ENCODE data around the gene IVD.

Gene IVD

DNA sequence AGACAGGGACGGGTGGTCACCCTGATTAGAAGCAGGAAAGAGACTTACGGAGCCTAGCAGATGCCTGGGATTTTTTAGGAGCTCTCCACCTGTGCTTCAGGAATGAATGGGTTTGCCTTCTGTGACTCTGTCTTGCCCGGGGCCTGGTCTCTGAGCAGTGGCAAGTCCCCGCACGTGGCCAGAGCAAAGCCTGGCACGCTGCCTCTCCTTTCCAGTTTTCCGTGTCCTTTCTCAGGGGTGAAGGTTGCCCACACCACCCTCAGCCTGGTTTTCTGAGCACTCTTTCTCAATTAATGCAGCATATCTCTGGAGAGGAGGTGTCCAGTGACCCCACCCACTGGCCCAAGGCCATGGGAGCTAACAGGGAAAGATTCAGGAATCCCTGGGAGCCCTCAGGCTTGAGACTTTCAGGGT is 50.7 kb downstream of the IVD start:
- no peak for DNase-seq

DNA sequence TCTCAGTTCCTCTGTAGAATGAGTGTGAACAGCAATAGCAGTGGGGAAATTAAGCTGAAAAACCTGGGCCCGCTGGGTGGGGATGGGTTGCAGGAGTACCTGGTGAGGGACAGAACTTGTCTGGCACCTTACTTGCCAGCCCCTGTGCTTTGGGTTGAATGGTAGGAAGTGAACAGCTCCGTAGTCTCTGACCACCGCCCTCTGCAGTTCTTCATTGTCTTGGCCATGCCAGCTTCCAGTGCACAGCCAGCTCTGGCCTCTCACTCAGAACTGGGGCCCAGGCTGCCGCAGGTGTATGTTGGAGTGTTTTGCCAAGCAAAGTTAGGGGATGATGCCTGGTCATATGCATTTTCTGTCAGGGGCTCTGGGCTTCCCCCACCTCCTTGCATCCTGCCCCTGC is 51.1 kb downstream of the IVD start:
- DNase-seq = no peak

DNA sequence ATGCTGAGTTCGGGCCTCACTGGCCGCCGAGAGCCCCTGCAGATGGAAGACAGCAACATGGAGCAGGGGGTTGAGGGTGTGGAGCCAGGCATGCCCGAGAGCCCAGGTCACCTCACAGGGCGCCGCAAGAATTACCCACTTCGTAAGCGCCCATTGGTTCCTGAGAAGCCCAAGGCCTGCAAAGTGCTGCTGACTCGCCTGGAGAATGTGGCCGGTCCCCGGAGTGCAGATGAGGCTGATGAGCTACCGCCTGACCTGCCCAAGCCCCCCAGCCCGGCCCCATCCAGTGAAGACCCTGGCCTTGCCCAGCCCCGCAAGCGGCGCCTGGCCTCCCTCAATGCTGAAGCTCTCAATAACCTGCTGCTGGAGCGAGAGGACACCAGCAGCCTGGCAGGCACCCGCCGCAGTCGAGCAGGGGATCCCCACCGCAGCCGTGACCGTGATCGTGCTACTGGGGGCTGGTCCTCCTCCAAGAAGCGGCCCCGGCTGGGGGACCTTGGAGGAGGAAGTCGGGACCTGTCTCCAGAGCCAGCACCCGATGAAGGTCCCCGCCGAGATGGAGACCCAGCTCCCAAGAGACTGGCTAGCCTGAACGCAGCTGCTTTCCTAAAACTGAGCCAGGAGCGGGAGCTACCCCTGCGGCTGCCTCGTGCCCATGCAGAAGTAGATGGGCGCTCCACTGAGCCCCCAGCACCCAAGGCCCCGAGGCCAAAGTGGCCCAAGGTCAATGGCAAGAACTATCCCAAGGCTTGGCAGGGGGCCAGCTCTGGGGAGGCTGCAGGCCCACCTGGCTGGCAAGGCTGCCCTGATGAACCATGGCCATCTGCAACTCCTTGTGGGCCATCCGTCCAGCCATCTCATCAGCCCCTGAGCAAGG is 53.1 kb downstream of the IVD start:
- no peak for DNase-seq

DNA sequence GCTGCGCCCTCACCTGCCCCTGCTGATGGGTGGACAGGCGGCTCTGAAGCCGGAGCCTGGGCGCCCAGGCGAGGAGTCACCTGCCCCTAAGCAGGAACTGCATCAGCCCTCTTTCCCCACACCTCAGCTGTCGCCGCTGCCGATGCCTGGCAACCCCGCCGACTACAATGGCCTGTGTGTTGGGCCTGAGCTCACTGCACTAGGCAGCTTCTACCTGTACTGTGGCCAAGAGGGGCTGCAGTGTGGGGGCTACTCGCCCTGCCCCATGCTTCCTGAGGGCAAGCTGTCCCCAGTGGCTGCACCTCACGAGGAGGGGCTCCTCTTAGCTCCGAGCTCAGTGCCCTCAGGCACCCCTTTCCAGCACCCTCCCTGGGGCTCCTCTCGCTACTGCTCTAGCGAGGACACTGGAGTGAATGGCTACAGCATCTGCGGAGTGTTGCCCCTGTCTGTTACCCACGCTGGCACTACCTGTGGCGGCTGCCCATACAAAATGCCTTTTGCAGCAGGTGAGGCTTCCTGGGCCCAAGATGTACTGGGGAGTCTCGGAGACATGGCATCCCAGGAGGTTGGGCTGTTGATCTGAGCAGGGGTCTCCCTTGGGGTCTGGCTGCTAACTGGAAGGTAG is 53.9 kb downstream of the IVD start:
- DNase-seq = no peak

DNA sequence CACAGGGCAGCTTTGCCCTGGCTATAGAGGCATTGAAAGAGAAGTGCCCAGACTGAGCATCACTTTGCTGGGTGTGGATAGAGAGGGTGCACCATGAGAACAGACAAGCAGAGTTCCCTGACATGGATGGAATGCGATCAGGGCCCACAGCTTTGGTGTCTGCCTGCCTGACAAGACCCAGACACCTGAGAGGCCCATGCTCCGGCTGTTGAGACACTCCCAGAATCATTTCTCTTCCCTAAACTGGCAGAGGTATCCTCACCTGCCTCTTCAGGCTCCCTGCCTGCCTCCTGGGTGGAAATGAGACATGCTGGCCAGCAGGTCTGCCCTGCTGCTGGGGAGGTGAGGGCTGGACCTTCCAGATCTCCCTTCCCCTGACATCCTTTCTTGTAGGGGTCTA is 54.8 kb downstream of the IVD start:
- DNase-seq = no peak

DNA sequence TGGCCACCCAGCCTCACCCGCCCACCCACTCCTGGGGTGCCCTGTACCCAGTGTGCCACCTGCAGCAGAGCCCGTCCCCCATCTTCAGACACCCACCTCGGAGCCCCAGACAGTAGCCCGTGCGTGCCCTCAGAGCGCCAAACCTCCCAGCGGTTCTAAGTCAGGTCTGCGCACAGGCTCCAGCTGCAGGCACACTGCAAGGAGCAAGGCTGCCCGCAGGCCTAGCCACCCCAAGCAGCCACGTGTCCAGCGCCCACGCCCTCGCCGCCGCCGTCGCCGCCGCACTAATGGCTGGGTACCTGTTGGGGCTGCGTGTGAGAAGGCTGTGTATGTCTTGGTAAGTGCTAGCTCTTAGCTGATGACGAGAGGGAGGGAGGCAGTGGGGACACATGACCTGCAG is 56.4 kb downstream of the IVD start:
- no peak for DNase-seq

DNA sequence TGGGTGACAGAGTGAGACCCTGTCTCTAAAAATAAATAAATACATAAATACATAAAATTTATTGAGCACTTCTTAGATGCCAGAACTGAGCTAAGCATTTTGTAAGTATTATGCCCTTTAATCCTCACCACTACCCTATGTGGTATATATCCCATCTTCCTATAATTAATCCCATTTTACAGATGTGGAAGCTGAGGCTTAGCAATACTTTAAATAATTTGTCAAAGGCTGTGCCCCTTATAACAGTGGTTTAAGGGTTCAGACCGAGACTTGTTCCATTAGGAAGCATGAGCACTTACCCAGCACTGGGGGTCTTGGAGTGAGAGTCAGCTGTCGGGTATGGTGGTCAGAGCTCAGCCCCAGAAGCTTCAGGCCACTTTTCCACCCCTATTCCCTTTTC is 57.7 kb downstream of the IVD start:
- DNase-seq = no peak

DNA sequence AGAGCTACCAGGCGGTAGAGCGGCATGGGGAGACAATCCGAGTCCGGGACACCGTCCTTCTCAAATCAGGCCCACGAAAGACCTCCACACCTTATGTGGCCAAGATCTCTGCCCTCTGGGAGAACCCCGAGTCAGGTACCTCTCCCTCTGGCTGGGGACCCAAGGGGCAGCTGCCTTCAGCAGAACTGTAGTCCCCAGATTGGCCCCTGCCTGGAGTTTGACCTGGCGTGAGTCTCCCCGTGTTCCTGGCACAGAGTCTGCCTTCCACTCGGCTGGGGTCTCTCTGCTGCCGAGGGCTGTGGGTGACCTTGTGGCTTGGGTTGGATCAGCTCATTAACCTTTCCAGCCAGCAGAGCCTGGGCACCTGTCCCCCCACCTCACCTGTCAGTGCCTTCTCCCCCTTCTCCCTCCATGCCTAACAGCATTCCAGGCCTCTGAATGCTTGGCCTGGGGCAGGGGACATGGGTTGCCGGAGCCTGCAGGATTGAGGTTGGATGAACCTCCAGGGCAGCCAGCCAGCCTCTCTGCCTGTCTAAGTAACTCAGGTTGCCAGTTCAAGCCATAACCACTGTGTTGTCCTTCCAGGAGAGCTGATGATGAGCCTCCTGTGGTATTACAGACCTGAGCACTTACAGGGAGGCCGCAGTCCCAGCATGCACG is 58.4 kb downstream of the IVD start:
- no peak for DNase-seq

DNA sequence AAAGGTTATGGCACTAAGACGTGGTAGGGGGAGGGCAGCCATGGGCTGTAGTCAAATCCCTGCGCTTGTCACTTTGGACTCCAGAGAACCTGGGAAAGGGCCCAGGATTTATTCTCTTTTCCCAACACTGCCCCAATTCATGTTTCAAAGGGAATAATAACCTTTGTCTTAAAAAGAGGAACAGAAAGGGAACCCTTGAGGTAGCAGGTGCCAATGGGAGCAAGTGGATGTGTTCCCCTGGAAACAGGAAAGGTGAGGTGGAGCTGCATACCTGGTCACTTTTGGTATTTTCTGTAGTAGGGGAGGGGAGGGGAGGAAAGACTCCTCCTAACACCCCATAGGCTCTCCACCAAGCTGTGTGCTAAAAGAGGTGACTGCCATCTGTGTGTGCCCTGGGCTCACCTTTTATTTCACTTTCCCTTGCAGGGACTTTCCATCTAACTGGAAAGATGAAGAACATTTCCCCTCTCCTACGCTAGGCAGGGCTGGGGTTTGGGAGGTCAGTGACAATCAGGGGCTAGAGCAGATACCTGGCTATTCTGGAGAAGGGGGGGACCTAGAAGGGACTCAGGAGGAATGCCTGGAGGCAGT is 59.1 kb downstream of the IVD start:
- DNase-seq = no peak

DNA sequence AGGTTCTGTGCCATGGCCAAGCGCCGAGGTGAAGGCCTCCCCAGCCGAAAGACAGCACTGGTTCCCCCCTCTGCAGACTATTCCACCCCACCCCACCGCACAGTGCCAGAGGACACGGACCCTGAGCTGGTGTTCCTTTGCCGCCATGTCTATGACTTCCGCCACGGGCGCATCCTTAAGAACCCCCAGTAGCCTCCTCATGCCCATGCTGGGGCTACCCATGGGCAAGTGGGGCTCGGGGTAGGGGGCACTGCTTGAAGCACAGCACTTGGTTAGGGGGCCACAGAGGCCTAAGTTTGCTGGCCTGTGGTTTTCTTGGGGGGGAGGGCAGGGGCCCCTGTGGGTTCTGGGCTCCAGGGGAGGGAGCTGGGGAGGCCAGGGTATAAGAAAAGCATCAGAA is 60.3 kb downstream of the IVD start:
- no peak for DNase-seq

DNA sequence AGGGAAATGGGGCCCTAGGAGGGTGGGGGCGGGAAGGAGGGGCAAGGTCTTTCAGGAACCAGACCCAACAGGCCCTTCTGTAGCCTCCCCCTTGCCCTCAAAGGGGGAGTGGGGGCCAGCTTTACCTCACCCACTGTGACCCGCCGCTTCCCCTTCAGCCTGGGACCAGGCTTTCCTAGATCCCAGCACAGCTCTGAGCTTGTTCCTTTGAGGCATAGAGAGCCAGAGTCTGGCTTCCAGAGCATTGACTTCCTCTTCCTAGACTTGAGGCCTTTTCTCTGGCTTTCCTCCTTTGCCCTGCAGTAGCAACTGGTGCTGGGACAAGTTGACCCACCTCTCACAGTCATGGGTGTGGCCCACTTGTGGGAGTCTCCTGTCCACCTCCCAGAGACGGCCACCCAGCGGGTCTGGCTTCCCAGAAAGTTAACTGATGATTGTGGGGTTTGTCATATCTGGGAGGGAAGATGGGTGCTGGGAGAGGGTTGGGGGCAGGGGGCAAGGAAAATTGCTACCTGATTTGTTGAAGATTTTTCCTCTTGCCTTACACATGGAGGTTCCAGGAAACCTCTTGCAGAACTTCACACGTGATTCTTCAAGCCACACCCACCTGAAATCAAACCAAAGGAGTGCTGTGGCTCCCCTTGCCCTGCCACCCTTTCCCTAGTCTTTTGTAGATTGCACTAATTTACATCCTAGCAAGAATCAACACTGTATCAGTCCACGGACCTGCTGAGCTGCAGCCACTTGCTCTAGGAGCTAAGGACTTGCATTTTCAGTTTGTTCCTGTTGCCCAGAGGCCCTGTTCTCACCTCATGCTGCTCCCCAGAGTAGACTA is 61.0 kb downstream of the IVD start:
- DNase-seq = no peak

DNA sequence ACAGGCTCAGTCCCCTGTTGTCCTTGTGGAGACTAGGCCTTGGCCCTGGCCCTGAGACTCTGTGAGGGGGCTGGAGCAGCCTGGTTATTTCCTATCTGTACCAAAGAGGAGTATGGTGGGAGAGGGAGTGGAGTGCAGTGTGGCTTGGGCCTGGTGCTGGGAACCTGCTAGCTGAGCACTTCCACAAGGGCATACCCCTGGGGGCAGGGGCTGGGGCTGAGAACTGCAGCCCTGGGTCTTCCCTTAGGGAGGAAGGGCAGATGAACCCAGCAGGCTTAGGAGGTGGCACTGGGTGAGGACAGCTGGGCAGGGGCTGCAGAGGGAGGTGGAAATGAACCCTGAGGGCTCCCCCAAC is 61.6 kb downstream of the IVD start:
- DNase-seq = no peak

DNA sequence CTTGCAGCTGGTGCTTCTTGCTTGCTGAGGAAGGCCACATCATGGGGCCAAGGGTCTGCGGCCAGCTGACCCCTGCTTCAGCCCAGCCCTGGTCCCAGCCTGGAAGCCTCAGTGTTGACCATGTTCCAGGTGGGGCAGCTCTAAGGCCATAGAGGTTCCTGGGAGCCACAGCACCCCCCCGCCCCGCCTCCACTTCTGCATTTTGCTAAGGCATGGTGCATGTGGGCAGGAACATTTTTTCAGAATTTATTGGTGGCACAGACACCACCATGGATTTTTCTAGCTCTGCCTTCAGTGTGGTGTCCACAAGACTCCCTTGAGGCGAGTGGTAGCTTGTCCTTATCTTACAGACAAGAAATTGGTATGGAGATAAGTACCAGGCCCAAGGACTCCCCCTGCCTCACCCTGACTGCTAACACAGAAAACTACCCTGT is 63.3 kb downstream of the IVD start:
- DNase-seq = no peak

DNA sequence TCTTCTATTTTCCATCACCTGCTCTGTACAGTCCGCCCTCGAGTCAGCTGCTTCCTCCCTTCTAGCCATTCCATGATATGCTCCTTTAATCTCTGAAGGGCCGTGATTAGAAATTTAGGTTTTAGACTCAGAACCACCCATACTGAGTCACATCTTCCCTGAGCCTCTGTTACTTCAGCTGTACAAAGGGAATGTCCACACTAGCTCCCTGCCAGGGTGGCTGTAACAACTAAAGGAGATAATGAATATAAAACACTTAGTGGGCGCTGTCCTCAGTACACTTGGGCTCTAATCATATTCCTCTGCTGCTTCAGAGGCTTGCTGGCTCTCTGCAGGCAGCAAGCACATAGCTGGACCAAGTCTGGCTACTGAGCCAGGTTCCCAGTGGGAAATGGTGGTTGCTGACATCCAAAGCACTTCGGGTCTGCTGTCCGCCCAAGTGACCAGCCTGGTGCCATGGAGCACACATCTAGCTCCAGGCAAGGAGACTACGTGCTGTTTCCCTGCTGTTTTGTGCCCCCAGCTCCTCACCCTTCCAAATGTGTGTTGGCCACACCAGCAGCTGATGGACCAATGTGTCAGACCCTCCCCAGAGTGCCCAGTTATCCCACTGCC is 64.3 kb downstream of the IVD start:
- DNase-seq = no peak

DNA sequence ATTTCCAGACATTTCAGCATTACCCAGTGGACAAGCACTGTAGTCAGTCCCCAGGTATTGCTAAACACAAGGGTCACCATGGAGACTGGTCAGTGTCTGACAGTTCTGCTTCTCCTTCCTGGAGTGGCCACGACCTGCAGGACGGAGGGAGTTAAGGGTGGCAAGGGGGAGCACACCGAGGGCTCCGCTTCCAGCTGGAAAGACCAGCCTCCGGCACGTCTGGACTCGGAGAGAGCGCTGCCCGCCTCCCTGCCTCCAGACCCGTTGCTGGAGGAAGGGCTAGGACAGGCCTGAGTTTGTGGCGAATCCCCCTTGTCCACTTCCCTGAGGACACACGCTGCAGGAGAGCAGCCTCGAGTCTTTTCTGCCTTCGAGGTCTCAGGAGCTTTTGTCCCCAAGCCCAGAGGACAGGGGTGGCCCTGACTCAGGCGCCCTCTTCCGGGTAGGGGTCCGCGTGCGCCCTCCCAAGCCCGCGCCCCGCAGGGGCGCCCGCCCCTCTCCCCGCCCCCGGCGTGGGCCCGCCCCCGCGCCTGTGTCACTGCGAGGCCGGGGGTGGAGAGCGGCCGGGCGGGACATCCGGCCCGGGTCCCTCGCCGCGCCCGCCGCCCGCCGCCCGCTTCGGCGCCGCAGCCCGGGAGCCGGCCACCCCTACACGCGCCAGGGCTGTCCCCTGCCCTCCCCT is 65.0 kb downstream of the IVD start, which contains the start of gene CHST14:
Gene CHST14, plus strand, starts transcription at position 562 of the 682 bp plus-strand sequence. CDS start 230 bp downstream, outside the sequence.
- DNase-seq = peak in 40 of 56 donors; percentile 9 to 63 (median 38)
